Nephron progenitor cell (in vitro differentiated cells): Measurements from ENCODE around the gene LUZP4.

Experiments used
- DNase-seq: peaks from one replicate; pipeline ENCODE4 v3.0.0; 2021
- H3K27ac Mint-ChIP-seq: 2 replicates; pipeline ENCODE4 v1.8.0; 2021; ENCODE audit warnings: mild to moderate bottlenecking, moderate library complexity, mixed read lengths
- H3K27me3 Mint-ChIP-seq: 2 replicates; pipeline ENCODE4 v1.8.0; 2021; ENCODE audit warnings: mild to moderate bottlenecking, low read depth, mixed read lengths; ENCODE audit not compliant: poor library complexity
- H3K36me3 Mint-ChIP-seq: 2 replicates; pipeline ENCODE4 v1.8.0; 2021; ENCODE audit warnings: low read depth, mixed read lengths
- H3K4me1 Mint-ChIP-seq: 2 replicates; pipeline ENCODE4 v1.8.0; 2021; ENCODE audit warnings: mixed read lengths
- H3K4me3 Mint-ChIP-seq: 2 replicates; pipeline ENCODE4 v1.8.0; 2021; ENCODE audit warnings: mild to moderate bottlenecking, moderate library complexity, mixed read lengths
- H3K9me3 Mint-ChIP-seq: 2 replicates; pipeline ENCODE4 v1.8.0; 2021; ENCODE audit warnings: mild to moderate bottlenecking, moderate library complexity, mixed read lengths
- CTCF ChIP-seq: fragments of 200-600 bp; sonication (generic); IDR thresholded peaks from 2 replicates; pipeline ENCODE4 v1.5.0; 2021; ENCODE audit warnings: antibody characterized with exemption

LUZP4 gene

GRCh38 chrX:115260330-115260729 is 29.2 kb upstream of the LUZP4 start:
- Mint-ChIP-seq H3K27ac (no peak overlapping the region), H3K9me3 (no peaks in the 10 kb centered on the region), H3K4me3 (no peak overlapping the region), H3K4me1 (peaks cover 13% of the 10 kb centered on the region), H3K36me3 (no peaks in the 10 kb centered on the region), H3K27me3 (peaks cover 2% of the 10 kb centered on the region)
- DNase-seq: no peak
- no peak for TF ChIP-seq CTCF

GRCh38 chrX:115261148-115261547 is 28.4 kb upstream of the LUZP4 start:
- DNase-seq: no peak
- H3K36me3 Mint-ChIP-seq: no peaks in the 10 kb centered on the region
- peaks cover 2% of the 10 kb centered on the region for H3K27me3 Mint-ChIP-seq
- H3K4me1 Mint-ChIP-seq: peaks cover 13% of the 10 kb centered on the region
- no peaks in the 10 kb centered on the region for H3K9me3 Mint-ChIP-seq
- H3K4me3 Mint-ChIP-seq: no peak overlapping the region
- no peak overlapping the region for H3K27ac Mint-ChIP-seq
- no peak for TF ChIP-seq CTCF

GRCh38 chrX:115264009-115264408 is 25.5 kb upstream of the LUZP4 start:
- DNase-seq: no peak
- TF ChIP-seq CTCF: no peak
- Mint-ChIP-seq H3K27me3 (peaks cover 2% of the 10 kb centered on the region), H3K27ac (no peak overlapping the region), H3K4me1 (peaks cover 8% of the 10 kb centered on the region), H3K4me3 (no peak overlapping the region), H3K36me3 (no peaks in the 10 kb centered on the region), H3K9me3 (no peaks in the 10 kb centered on the region)

- Mint-ChIP-seq H3K27me3 (no peaks in the 10 kb centered on the region), H3K4me1 (no peaks in the 10 kb centered on the region), H3K27ac (no peak overlapping the region), H3K4me3 (no peak overlapping the region), H3K36me3 (no peaks in the 10 kb centered on the region), H3K9me3 (no peaks in the 10 kb centered on the region)
- no peak for TF ChIP-seq CTCF
- DNase-seq: no peak
Measured at GRCh38 chrX:115266300-115266699, 23.2 kb upstream of the LUZP4 start.

GRCh38 chrX:115268421-115268820 is 21.1 kb upstream of the LUZP4 start:
- no peaks in the 10 kb centered on the region for H3K36me3 Mint-ChIP-seq
- DNase-seq: no peak
- no peaks in the 10 kb centered on the region for H3K4me1 Mint-ChIP-seq
- no peaks in the 10 kb centered on the region for H3K27me3 Mint-ChIP-seq
- H3K27ac Mint-ChIP-seq: no peak overlapping the region
- no peak overlapping the region for H3K4me3 Mint-ChIP-seq
- no peaks in the 10 kb centered on the region for H3K9me3 Mint-ChIP-seq
- TF ChIP-seq CTCF: peak; percentile 44

- Mint-ChIP-seq H3K27me3 (no peaks in the 10 kb centered on the region), H3K9me3 (no peaks in the 10 kb centered on the region), H3K36me3 (no peaks in the 10 kb centered on the region), H3K4me1 (no peaks in the 10 kb centered on the region), H3K27ac (no peak overlapping the region), H3K4me3 (no peak overlapping the region)
- no peak for TF ChIP-seq CTCF
- no peak for DNase-seq
Measured at GRCh38 chrX:115269051-115269683, 20.3 kb upstream of the LUZP4 start.
